GM19240 (cell line): ENCODE data around the gene GUCY1A2.

Experiments
- DNase-seq: peaks from one replicate; pipeline ENCODE4 v3.0.0; 2011; ENCODE audit warnings: low spot score; ENCODE audit not compliant: insufficient read length

Gene GUCY1A2

DNA sequence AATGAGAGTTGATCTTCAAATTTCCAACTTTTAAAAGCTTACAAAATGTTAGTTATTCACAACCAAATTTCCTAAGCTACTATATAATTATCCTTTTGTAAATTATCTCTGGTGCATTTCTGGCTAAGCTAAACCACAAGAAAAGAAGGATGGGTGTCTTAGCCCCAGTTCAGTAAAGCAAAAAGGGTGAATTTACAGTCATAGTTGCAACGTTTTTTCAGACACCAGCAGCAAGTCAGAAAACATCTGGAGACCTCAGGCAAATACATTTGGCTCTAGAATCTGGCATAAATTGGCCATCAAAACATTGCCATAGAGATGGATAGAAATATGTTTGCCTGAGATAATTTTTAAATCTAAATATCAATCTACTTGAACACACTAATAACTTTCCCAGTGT, 257.0 kb downstream of the GUCY1A2 start:
- no peak for DNase-seq

DNA sequence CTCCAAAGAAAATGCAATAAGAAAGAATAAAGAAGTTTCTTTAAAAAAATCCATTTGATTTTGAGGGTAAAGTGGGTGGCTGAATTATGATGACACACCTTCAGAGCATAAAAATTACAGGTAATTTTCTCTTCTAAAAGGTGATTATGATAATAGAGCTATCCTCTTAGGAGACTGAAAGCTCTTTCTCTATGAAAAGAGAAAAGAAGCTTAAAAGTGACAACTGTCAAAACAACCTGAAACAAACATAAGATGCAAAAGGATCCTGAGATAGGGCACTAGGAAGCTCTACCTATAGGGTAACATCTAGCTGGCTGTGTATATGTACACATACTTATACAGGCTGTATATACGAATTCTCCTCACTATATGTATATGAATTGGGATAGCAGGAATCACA, 270.2 kb downstream of the GUCY1A2 start:
- no peak for DNase-seq

DNA sequence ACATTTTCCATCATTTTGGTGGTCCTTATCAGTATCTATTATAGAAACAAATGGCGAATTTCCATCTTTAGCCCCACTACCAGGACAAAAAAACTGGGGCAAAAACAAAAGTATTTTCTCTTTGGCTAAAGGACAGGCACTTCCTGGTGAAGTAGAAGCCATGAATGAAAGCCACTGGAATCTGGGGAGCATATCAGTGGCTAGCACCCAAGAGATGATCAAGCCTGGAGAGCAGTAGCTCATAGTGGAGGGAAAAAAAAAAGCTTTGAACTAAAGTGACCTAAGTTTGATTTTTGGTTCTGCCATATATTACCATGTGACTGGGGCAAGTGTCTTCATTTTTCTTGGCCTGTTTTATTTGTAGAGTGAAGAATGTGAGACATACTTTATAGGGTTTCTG, 272.3 kb downstream of the GUCY1A2 start:
- DNase-seq: no peak

DNA sequence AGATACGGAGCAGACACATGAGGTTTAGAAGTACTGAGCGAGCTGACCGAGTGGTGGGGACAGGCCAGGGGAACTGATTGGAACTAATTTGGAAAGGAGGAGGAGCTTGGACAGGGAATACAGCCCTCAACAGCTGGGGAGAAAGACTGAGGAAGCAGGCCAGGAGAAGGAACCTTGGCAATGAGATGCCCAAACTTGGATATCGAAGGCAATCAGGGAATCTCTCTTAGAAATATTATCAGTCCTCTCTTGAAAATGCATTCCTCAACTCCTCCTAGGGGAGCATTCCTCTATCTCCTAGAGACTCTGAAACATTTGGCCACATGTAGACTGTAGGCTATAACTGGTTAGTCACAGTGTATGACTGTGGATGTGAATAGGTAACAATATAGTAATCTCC, 284.6 kb downstream of the GUCY1A2 start:
- DNase-seq: no peak

DNA sequence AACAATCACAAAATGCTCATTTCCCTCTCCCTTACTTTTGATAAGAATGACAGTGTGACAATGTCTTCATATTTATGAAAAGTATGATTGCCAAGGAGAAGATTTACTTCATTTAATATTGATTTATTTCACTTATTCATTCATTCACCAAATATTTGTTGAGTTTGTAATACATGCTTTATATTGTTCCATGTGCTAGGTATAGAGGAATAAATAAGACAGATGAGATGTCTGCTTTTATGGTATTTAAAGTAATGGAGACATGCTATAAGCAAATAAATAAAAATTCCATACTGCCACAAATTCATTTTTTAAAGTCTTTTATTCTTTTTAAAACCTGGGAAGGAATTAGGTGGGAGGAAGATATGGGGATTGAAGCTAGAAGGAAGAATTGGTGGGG, 289.4 kb downstream of the GUCY1A2 start:
- no peak for DNase-seq

DNA sequence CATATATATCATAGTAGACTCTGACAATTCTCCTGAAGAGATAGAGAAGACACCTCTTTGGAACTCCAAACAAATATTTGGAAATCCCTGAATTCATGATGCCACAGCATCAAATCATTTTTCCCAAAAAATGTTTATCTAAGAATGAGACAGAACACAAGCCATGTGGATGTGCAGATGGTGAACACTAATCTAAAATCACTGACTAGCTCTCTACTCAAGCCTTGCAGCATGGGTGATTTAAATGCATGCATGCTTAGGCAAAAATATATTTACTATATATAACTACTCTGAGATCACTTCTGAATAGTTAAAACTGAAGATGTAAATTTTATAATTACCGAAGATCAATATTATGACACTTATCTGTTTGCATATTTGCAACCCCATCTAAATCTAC, 289.9 kb downstream of the GUCY1A2 start:
- no peak for DNase-seq

DNA sequence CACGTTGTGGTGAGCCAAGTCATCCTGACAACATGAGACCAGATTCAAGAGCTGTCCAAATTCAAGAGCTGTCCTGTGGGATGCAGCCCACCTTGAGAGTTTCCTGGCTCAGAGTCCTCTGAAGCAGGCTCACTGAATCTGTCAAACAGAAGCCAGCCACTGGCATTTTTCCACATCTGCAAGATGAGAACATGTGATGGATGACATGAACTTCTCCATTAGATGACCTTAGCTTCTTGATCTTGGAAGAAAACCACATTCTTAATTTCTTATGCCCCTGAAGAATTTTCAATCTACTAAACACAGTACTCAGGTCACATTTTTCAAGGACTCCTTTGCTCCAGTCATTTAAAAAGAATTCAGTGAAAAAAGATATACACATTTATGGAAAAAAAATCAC, 291.0 kb downstream of the GUCY1A2 start:
- no peak for DNase-seq

DNA sequence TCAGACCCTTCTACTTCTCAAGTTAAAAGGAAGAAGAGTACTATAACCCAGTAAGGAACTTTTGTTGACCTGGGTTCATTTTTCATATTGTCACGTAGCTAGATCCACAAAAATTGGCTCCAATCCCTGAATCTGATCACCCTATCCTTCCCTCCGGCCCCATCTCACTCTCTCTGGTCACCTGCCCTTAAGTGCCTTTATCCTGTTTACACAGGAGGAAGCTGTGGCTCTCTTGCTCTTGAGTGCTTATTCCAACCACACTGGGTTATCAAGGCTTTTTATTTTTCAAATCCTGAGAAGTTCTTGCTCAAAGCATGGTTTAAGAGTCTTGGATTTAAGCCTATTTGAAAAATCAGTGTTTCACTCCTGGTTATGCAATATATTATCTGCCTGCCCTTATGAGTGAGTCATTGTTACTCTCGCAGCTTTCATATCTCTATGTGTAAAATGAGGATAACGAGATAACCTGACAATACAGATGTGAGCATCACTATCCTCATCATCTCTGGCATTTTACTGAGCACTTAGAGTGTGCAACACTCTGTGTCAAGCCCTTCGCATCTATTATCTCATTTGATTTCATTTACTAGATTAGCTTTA, 293.9 kb downstream of the GUCY1A2 start:
- no peak for DNase-seq

DNA sequence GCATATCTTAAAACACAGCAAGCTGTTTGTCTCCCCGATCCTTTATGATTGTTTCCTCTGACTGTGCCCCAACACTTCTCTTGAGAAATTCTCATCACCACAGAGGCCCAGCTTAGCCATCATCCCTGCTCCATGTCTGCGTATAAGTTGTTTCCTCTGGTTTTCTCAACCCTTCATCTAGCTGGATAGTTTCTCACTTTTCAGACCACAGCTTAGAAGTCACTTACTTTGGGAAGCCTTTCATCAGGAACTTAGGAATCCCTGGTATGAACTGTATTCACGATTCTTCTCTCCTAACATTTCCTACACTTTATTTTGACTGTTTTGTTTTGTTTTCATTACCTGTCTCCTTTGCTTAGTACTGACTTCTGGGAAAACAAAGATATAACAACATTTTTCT, 295.2 kb downstream of the GUCY1A2 start:
- DNase-seq: no peak

DNA sequence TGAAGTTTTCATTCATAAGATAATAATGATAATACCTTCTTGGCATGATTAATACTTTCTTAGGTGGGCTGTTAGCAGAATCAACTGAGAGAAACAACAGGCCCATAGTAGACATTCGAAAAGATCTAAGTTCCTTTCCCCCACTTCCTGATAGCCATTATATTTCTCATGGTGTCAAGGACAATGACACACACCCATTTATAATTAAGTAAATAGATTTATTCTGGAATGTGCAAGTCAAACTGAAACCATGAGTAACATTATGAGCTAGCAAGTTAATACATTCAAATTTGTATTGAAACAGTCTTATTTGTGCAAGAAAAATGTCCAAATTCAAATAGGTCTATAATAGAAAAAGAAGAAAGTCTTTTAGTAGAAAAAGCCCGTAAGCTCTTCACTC, 301.1 kb downstream of the GUCY1A2 start:
- DNase-seq: no peak

DNA sequence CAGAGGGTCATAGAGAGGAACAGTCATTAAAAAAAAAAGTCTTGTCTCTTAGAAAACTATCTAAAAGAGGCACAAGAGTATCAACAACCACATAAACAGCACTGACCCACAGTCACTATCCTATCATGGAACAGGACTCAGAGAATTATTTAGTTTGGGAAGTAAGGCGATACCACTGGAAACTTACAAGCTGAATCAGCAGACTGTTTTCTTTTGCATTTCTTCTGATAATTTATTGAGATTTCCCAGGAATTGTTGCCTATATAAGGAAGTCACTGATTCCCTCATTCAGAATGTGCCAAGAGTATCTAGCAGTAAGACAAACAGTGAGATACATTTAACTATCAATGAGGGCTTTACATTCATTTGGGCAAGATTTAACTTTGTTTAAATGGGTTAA, 304.1 kb downstream of the GUCY1A2 start:
- DNase-seq: no peak

DNA sequence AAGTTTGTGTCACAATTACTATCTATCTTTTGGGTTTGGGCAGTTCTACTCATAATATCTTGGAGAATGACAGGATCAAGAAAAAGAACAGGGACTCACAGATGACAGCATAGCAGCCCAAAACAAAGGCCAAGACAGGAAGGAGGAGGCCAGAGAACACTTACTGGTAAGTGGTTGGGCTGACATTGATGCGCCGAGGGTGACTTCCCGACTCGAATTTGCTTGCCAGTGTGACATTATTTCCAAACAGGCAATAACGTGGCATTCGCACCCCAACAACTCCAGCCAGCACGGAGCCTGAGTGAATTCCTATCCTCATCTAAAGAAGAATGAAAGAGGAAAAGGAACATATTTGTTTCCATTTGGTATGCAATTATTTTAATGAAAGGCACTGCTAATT, 309.9 kb downstream of the GUCY1A2 start:
- no peak for DNase-seq

DNA sequence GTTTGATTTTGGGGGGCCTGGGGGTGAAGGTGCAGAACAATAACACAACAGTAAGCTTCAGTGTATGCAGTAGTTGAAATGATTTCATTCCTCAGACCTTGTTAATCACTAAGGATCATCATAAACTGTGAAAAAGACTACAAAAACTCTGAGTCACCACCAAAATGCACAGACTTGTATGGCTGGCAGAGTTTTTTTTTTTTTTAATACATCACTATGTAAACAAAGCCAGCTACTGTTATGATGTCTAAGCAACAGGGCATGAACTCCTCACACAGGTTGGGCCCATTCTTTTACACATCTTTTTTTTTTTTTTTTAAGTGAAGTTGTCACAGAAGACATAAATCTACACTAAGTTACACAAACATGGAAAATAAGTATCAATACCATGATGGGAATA, 311.9 kb downstream of the GUCY1A2 start:
- DNase-seq: no peak

DNA sequence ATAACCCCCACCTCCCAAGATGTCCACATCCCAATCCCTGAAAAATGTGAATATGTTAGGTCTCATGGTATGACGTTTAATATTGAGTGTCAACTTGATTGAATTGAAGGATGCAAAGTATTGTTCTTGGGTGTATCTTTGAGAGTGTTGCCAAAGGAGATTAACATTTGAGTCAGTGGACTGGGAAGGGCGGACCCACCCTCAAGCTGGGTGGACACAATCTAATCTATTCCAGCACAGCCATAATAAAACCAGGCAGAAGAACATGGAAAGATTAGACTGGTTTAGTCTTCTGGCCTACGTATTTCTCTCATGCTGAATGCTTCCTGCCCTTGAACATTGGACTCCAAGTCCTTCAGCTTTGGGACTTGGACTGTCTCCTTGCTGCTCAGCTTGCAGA, 315.5 kb downstream of the GUCY1A2 start:
- no peak for DNase-seq

DNA sequence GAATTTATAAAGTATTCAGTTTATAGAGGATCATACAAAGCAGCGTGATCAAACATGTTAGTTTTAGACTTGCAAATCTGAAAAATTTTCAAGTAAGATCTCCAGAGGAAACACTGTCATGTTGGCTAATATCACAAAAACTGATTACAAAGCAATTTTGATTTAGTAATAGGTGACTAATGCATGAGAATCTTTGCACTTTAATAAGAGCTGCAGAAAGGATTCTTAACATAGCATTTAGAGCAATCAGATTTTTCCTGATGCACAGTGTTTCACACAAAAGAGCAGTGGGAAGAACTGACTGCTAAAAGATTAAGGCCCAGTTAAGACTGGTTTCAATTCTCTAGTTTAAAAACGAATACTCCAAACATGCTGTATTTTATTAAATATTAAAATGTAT, 321.2 kb downstream of the GUCY1A2 start:
- DNase-seq: no peak

DNA sequence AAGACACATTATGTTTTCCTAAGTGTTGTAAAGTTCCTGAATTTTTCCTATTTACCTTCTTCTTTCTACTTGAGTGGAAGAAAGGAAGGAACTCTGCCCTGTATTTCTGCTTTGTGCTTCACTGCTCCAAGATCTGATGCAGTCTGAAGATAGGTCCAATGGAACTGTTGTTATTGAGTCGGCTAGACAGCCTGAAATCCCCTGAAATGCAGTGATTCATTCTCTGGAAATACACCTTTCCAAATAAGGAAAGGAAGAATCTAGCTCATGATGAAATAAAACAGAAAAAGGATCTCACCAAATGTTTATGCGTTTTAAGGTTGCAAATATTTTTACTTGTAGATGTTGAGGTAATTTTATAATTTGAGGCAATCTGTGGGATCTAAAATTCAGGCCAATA, 322.8 kb downstream of the GUCY1A2 start:
- no peak for DNase-seq

DNA sequence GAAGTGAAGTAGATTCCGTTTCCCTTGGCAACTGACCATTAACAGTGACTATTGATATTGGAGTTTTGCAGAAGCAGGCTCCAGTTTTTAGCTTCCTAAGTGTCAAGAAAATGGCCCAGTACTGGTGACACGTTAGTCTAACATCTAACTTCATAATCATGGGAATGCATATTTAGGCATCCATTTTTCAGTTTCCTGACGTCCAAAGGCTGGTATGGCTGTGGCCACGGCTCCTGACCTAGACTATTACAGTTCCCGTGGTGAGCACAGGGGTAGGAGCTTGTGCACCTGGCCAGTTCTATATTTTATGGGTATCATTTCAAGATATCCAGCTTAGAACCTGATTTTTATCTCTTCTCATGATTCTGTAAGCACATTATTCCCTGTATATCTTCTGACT, 323.8 kb downstream of the GUCY1A2 start:
- no peak for DNase-seq

DNA sequence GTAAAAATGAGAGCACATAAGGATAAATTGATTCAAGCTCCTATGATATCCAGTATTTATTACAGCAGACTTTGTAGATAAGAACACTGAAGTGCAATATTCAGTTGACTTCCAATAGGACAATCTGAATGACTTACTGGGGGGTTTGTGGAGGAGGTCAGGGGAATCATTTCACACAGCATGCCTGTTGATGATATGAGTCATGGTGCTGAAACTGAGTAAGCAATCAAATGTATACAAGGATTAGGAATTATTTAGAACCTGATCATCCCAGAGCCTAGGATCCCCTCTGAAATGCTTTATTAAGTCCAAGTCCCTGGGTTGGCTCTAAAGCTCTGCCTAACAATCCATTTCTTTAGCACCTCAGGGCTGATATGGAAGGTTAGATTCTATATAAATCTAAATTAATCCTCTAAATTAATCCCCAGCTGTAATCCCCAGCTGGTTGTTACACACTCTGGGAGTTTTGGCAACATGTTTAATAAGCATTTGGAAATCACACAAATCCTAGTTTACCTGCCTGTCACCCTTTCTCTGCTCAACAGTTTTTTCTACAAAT, 326.4 kb downstream of the GUCY1A2 start:
- no peak for DNase-seq

DNA sequence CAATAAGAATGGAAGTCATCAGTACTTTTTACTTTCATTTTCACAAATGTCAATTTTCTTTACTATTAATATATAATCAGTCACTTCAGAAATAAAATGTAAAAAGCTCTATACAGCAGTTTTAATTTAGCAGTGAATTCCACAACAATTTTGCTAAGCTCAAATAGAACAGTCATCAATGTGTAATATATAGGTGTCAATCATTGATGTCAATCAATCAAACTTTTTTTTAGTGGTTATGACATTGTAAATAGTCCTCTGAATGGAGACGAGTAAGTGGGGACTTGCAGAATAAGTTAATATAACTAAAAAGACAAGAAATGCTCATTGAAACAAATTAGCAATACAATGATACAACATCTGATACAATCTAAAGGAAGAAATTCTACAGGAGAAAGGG, 327.4 kb downstream of the GUCY1A2 start:
- DNase-seq: no peak

DNA sequence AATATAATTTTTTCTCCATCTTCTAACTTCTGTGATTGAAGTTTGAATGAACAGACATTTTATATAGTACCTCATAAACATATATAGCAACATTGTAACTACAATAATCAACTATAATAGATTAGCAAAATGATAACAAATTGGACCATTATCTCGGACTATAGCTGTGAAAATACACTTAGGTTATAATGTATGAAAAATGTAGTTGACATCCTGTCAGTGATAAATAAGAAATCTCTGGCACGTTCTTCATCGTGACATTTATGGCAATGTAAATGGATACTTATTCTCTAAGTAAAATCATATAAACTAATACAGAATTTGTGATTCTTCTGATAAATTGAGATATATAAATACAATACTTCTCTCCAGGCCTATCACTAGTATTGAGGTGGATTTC, 333.3 kb downstream of the GUCY1A2 start:
- no peak for DNase-seq

DNA sequence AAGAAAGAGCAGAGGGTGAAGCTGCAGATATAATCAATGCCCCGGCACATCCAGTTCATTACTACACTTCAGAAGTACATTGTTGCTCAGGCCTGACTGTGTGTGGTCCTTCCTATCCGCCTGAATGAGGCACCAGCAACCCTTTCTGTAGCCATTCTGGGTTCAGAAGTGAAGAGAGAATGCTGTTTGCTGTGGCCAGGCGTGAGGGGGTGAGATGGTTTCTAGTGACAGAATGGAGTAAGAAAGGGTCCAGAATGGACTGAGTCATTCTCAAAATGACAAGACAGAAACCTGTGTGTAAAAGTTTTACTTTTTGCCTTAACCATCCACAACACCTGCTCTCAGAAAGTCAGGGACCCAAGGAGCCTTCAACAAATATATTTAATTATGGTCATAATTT, 334.8 kb downstream of the GUCY1A2 start:
- no peak for DNase-seq

DNA sequence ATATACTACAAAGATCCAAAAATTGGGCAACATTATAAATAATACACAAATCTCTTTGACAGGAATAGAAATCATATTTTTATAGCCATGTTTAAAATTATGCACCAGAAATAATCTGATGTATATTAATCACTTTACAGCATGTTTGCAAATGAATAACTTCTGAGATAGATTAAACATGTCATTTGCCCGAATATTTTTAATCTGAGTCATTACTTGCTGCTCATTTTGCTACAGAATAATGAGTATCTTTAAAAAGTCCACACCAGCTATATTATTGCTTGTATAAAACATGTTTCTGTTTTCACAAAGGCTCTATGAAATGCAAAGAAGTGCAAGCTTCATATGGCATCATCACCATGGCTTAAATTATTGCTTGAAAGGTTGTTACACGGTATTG, 336.8 kb downstream of the GUCY1A2 start:
- no peak for DNase-seq

DNA sequence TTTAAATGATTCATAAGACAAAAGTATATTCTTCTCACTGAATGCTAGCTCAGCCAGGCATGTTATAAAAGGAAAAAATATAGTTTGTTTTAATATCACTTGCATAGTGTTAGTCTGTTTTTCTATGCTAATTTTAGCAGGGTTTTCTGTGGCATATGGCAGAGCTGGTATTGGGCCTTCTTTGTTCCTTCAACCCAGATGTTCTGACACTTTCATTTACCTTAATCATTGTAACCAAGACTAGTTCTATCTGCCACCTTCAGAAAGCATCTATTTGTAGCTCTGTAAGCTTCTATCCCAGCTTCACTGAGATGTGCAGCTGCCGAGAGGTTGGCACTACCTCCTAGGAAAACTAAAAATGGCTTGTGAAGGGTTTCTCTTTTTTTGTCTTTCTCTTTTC, 338.7 kb downstream of the GUCY1A2 start:
- DNase-seq: no peak

DNA sequence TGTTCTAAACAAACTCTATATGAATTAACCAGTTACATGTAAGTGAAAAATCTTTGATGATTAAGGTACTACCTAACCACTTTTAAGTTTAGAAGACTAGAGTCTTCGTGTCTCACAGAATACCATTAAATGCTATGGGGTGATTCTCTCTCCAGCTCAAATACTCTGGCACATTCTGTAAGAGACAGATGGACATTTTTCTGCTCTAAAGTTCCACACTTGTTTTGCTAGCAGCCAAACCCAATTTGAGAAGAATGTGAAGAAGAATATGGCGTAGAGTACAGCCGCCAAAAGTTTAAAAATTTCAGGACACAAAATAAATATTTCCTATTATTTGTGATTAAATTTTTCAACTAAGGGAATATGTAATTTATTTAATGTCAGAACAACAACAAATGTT, 339.1 kb downstream of the GUCY1A2 start:
- no peak for DNase-seq
